HG03442 (cell line): ENCODE data around the gene PTN.
"Not testable (repeated sequence)": the region's sequence is repeated elsewhere in the genome, so short reads cannot be mapped to it uniquely, and the experiment has no call there.

Experiments
- ATAC-seq: cut with Tn5 transposase; IDR thresholded peaks from one replicate; pipeline ENCODE4 v1.9.1; 2021; ENCODE audit warnings: mild to moderate bottlenecking, moderate library complexity; ENCODE audit not compliant: unreplicated experiment

Gene PTN

GRCh38 chr7:137181619-137182018, 161.9 kb downstream of the PTN start:
- not testable (repeated sequence) for ATAC-seq
